Stimulated activated CD8-positive, alpha-beta memory T cell treated with anti-CD3 and anti-CD28 coated beads, Interleukin-4, amount 100 ng/mL, for 24 hours (primary cell): ENCODE results near the gene WIPF1.
"Not testable (repeated sequence)": the region's sequence is repeated elsewhere in the genome, so short reads cannot be mapped to it uniquely, and the experiment has no call there.

Experiments
- DNase-seq: peaks from one replicate; pipeline ENCODE4 v3.0.0-alpha.2; 2020; ENCODE audit warnings: low read depth

WIPF1 gene

DNA sequence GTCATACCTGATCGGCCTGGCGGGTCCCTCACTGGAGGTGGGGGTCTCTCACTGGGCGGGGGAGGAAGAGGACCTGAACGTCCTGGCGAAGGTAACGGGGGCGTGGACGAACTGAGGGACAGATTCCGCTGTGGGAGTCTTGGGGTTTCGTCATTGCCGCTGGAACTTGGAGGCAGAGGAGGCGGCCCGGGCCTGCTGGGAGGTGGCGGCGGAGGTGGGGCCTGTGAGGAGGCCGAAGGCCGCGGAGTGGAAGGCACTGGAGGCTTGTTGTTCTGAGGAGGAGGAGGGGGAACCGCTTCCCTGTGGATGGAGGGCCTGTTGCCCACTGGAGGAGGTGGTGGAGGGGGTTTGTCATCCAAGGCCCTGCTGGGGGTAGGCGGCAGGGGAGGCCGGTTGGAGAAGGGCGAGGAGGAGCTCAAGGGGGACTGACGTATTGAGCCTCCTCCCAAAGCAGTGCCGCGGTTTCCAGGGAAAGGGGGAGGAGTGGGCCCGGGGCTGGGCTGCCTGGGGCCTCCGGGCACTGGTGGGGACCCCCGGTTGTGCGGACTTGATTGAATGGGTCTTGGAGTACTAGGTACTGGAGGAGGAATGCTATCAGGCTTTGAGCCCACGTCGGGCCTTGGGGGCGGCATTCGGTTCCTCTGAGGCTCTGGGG is 25.8 kb downstream of the WIPF1 start:
- DNase-seq: no peak

GRCh38 chr2:174570318-174570958 is 27.2 kb downstream of the WIPF1 start:
- DNase-seq: no peak

DNA sequence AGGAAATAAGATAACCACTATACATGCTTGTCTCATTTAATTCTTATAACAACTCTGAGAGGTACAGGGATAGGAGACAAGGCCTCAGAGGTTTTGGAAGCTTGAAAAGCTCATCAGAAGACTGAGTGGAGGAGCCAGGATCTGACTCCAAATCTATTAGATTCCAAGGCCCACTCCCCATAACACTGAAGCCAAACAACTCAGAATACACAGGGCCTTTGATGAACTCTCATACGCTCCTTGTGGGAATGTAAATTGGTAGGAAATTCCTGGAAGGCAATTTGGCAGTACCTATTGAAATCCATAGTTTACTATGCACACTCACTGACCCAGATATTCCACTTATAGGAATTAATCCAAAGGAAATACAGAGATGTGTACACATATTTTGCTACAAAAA is 27.9 kb downstream of the WIPF1 start:
- DNase-seq: no peak

DNA sequence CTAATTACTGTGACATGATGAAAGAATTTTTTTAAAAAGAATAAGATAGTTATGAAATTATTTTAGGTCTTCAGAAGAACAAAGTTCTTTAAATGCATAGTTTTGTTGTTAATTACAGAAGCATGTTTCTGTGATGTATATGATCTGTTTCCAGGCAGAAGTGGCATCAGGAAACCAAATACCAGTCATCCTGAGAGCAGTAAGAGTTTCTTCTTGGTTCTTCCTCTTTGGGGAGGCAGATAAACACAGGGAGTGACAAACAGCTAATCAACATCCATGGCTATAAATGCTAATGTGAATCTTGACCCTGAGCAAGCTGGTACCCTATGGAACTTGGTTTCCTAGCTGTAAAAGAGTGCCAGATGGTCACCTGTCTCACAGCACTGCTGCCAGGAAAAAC is 29.2 kb downstream of the WIPF1 start:
- DNase-seq: no peak

DNA sequence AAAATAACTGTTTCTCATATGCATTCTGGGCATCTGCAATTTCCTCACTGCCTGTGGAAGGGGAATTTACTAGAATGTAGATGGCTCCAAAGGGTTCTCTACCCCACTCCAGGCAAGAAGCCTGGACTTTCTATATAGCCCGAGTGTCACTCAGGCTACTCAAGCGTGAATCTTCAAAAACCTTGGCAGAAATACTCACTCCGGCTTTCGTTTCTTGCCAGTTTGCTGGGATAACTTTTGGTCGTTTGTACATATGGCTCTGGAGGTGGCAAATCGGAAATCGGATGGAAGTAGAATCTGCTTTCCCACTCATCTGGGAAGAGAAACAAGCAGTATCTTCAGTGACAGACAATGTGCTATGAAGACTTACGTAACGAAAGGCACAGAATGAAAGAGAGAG is 30.7 kb downstream of the WIPF1 start:
- DNase-seq: no peak

DNA sequence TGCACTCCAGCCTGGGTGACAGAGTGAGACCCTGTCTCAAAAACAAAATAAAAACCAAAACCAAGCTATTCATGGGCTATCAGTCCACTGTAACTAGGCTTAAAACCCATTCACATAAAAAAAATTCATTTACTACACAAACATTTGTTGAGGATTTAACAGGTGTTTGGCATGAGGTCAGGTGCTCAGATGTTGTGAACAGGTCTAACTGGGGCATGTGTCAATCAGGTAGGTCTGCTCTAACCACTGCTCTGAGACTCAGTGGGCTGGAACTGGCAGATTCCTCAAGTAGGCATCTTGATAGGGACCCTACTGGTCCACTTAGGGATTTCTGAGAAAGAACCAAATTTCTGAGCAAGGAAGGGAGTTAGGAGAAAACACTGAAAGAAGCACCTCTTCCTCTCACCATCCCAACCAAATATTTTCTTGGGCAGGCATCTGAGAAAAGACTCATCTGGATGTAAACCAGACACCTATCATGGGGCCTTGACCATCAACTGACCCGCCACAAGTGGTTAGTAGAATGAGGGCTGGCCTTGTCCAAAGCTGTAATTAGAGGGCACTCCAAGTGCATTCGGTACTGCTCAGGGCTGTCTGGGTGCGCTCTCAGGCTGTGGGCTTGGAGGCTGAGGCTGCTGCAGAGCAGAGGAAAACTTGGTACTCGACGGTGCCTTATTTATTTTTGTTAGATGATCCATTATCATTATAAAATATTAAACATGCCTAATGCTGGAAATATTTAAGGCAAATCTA is 33.9 kb downstream of the WIPF1 start:
- no peak for DNase-seq

DNA sequence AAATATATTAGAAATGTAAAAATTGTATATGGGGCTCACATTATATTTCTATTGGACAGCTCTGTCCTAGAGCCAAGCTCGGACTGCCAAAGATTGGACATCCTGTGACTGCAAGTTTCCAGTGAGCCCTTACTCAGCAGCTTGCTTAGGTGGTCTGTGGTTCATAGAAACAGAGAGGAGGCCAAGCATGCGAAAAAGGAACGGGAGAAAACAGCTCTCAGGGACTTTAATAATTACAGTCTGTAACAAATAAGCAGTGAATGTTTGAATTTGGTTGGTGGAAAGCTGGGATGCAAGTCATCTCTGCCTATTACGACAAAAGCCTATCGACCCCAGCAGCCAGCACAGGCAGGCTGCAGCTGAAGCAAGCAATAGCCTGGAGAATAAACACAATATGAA is 35.6 kb downstream of the WIPF1 start:
- no peak for DNase-seq

GRCh38 chr2:174561283-174561971 is 36.2 kb downstream of the WIPF1 start:
- DNase-seq: no peak

GRCh38 chr2:174560737-174561136 is 36.9 kb downstream of the WIPF1 start:
- no peak for DNase-seq

DNA sequence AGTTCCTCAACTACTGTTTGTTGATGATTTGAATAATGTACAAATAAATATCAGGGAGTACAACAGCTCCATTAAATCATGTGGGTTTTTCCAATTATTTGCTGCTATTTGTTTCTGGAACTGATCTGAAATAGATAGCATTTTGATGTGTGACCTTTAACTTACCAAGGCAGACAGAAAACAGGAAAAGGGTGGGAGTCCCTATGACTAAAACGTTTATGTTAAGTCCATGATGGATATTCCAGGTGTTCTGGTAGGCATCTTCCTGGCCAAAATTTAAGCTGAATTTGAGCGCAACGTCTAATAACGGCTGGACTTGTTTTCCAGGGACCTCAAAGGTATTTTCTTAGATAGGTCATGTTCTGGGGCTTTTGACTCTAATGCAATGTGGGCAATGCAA is 41.6 kb downstream of the WIPF1 start:
- DNase-seq: no peak

DNA sequence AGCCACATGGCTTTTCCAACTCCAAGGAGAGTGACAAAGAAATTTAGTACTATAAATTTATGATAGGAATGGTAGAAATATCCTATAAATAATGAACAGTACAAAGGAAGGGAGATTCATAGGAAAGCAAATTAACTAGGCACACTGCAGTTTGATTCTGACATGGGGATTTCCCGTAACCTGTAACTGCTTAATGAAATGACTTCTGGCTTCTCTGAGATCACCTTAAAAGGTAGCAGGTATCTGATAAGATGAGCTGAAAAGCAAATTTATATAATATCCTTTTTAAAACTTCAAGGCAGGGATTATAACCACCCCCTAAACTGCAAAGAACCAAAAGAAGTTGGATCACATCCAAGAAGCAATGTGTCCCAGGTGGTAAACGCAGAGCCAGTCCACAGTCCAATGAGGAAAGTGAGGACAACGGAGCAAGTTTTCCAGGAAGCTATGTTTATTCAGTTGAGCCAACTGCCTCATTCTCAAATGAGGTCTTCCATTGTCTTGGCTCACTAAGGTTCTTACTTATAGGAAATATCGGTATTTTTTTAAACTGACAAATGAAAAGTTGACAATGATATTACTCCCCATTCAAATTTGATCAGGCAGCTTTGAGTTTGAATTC is 43.0 kb downstream of the WIPF1 start:
- no peak for DNase-seq

DNA sequence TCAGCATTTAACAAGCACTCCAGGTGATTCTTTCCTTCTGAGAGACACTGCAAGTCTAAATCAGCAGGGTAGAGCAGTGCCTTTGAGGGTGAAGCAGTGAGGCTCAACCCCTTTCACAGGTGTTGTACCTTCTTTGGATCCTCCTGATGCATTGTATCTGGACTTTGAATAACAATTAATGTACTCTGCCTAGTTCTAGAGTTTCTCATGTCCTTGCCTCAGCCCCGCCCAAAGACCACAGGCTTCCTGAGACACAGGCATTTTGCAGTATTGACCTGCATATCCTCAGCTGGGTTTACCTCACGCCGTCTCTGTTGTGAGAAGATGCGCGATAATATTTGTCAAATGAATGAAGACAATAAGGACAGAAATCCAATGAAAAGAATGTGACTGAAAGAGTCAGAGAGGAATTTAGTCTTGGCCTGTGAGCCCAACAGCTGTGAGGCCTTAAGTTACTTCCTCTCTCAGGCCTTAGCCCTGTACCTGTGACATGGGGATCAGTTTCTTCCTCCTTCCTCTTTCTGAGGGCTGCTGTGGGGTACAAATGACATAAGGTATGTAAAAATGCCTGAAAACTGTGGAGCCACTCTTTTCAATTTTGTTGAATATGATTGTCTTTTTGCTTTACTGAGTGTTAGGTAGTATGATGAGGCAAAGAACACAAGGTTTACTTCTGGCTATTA is 43.7 kb downstream of the WIPF1 start:
- no peak for DNase-seq

DNA sequence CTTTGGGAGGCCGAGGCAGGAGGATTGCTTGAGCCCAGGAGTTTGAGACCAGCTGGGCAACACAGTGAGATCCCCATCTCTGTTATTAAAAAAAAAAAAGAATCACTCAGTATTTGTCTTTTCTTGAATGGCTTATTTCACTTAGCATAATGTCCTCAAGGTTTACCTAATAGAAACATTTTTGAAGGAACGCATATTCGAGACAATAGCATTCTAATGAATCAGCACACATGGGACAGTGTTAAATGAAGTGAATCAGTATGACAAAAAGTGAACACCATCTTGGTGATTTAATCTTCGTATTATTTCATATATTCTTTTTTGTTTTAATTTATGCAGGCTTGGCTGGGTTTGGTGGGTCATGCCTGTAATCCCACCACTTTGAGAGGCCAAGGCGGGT is 44.7 kb downstream of the WIPF1 start:
- no peak for DNase-seq

- no peak for DNase-seq
Measured at GRCh38 chr2:174551697-174552096, 45.9 kb downstream of the WIPF1 start.

DNA sequence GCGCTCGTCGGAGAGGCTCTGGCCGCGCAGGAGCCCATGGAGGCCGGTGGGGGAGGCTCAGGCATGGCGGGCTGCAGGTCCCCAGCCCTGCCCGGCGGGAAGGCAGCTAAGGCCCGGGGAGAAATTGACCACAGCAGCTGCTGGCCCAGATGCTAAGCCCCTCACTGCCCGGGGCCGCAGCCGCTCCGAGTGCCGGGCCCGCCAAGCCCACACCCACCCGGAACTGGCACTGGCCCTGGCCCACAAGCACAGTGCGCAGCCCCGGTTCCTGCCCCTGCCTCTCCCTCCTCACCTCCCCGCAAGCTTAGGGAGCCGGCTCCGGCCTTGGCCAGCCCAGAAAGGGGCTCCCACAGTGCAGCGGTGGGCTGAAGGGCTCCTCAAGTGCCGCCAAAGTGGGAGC is 49.0 kb downstream of the WIPF1 start:
- DNase-seq: not testable (repeated sequence)

GRCh38 chr2:174548021-174548420 is 49.6 kb downstream of the WIPF1 start:
- not testable (repeated sequence) for DNase-seq

GRCh38 chr2:174546519-174547506 is 50.8 kb downstream of the WIPF1 start:
- no peak for DNase-seq

GRCh38 chr2:174545240-174545639 is 52.4 kb downstream of the WIPF1 start:
- DNase-seq: no peak

- no peak for DNase-seq
Measured at GRCh38 chr2:174544802-174545201, 52.8 kb downstream of the WIPF1 start.

- no peak for DNase-seq
Measured at GRCh38 chr2:174544156-174544555, 53.4 kb downstream of the WIPF1 start.
